HAP-1 (cell line): Measurements from ENCODE around the gene IGF2BP1.
A peak's percentile ranks its signal among the peaks of the same experiment; 100 is the strongest.
"Not testable (repeated sequence)": the region's sequence is repeated elsewhere in the genome, so short reads cannot be mapped to it uniquely, and the experiment has no call there.

ENCODE experiments used
- DNase-seq, 2 experiments: peaks; one replicate each; pipeline ENCODE4 v3.0.0-alpha.2; 2016 to 2020; ENCODE audit warnings: low spot score in 2 of 2
- H3K27me3 ChIP-seq: fragments of 250-450 bp; sonication (Bioruptor Pico); 2 replicates; pipeline ENCODE4 v1.5.1; 2020; ENCODE audit warnings: low read depth, mild to moderate bottlenecking, moderate library complexity
- H3K36me3 ChIP-seq: fragments of 250-450 bp; sonication (Bioruptor Pico); replicated peaks from 2 replicates; pipeline ENCODE4 v1.5.1; 2020; ENCODE audit warnings: mild to moderate bottlenecking
- H3K4me1 ChIP-seq: fragments of 250-450 bp; sonication (Bioruptor Pico); 2 replicates; pipeline ENCODE4 v1.5.1; 2020; ENCODE audit warnings: mild to moderate bottlenecking
- H3K4me3 ChIP-seq: fragments of 250-450 bp; sonication (Bioruptor Pico); 2 replicates; pipeline ENCODE4 v1.5.1; 2020; ENCODE audit warnings: mild to moderate bottlenecking, moderate library complexity
- H3K9me3 ChIP-seq: fragments of 250-450 bp; sonication (Bioruptor Pico); 2 replicates; pipeline ENCODE4 v1.5.1; 2020; ENCODE audit warnings: mild to moderate bottlenecking, moderate library complexity
- in situ Hi-C: fragments of 300-500 bp; cut with MboI; formaldehyde crosslinking; loops from 3 replicates; pipeline ENCODE4 v1.14.3; 2020; ENCODE audit warnings: low sequenced_read_pairs, inconsistent platforms, mixed read lengths

Gene IGF2BP1

GRCh38 chr17:49018748-49019147, 21.6 kb downstream of the IGF2BP1 start:
- H3K4me1 ChIP-seq, result peaks cover 39% of the 10 kb centered on the region
- H3K36me3 ChIP-seq, result peaks cover 24% of the 10 kb centered on the region
- H3K9me3 ChIP-seq, result no peaks in the 10 kb centered on the region
- no peak for DNase-seq
- no peak overlapping the region for H3K4me3 ChIP-seq
- in situ Hi-C loops, result no loop called here
- no peaks in the 10 kb centered on the region for H3K27me3 ChIP-seq

GRCh38 chr17:49020609-49021008, 23.4 kb downstream of the IGF2BP1 start:
- Histone ChIP-seq H3K9me3 (no peaks in the 10 kb centered on the region), H3K4me1 (peaks cover 39% of the 10 kb centered on the region), H3K4me3 (no peak overlapping the region), H3K36me3 (peaks cover 20% of the 10 kb centered on the region), H3K27me3 (no peaks in the 10 kb centered on the region)
- in situ Hi-C loops, result no loop called here
- no peak for DNase-seq

GRCh38 chr17:49021095-49021767, 24.0 kb downstream of the IGF2BP1 start:
- Histone ChIP-seq H3K9me3 (no peaks in the 10 kb centered on the region), H3K27me3 (no peaks in the 10 kb centered on the region), H3K4me1 (peaks cover 39% of the 10 kb centered on the region), H3K36me3 (peaks cover 19% of the 10 kb centered on the region), H3K4me3 (no peak overlapping the region)
- no peak for DNase-seq
- in situ Hi-C loops, result no loop called here

GRCh38 chr17:49021768-49022103, 24.6 kb downstream of the IGF2BP1 start:
- H3K36me3 ChIP-seq, result peaks cover 21% of the 10 kb centered on the region
- no peaks in the 10 kb centered on the region for H3K9me3 ChIP-seq
- DNase-seq, result no peak
- in situ Hi-C loops, result no loop called here
- H3K4me1 ChIP-seq, result peaks cover 39% of the 10 kb centered on the region
- no peak overlapping the region for H3K4me3 ChIP-seq
- H3K27me3 ChIP-seq, result no peaks in the 10 kb centered on the region

GRCh38 chr17:49022391-49022941, 25.3 kb downstream of the IGF2BP1 start:
- no peaks in the 10 kb centered on the region for H3K9me3 ChIP-seq
- peaks cover 25% of the 10 kb centered on the region for H3K36me3 ChIP-seq
- in situ Hi-C loops, result no loop called here
- H3K4me3 ChIP-seq, result no peak overlapping the region
- H3K4me1 ChIP-seq, result peaks cover 39% of the 10 kb centered on the region
- no peaks in the 10 kb centered on the region for H3K27me3 ChIP-seq
- DNase-seq, result peak; percentile 89 to 94

- H3K36me3 ChIP-seq, result peaks cover 42% of the 10 kb centered on the region
- no peak for DNase-seq
- no peak overlapping the region for H3K4me3 ChIP-seq
- in situ Hi-C loops, result no loop called here
- no peaks in the 10 kb centered on the region for H3K27me3 ChIP-seq
- peaks cover 30% of the 10 kb centered on the region for H3K4me1 ChIP-seq
- no peaks in the 10 kb centered on the region for H3K9me3 ChIP-seq
These were observed 27.3 kb downstream of the IGF2BP1 start for GRCh38 chr17:49024523-49024922.

GRCh38 chr17:49026447-49026846, 29.3 kb downstream of the IGF2BP1 start:
- Histone ChIP-seq H3K4me1 (peaks cover 21% of the 10 kb centered on the region), H3K36me3 (peaks cover 51% of the 10 kb centered on the region)
- in situ Hi-C loops, result loop anchor here (25.0 kb wide), 1 partner anchor 339 kb away; no protein-coding TSS in a partner anchor
- not testable (repeated sequence) for H3K9me3 ChIP-seq, H3K27me3 ChIP-seq, H3K4me3 ChIP-seq, DNase-seq

GRCh38 chr17:49028271-49028670, 31.1 kb downstream of the IGF2BP1 start:
- in situ Hi-C loops, result loop anchor here (25.0 kb wide), 1 partner anchor 341 kb away; no protein-coding TSS in a partner anchor
- Histone ChIP-seq H3K9me3 (no peaks in the 10 kb centered on the region), H3K36me3 (peaks cover 61% of the 10 kb centered on the region), H3K4me1 (peaks cover 8% of the 10 kb centered on the region), H3K4me3 (no peak overlapping the region), H3K27me3 (no peaks in the 10 kb centered on the region)
- no peak for DNase-seq

GRCh38 chr17:49029801-49030200, 32.6 kb downstream of the IGF2BP1 start:
- peaks cover 4% of the 10 kb centered on the region; the same call in 1 of the 2 replicates for H3K4me1 ChIP-seq
- H3K9me3 ChIP-seq, result no peaks in the 10 kb centered on the region
- no peak overlapping the region for H3K4me3 ChIP-seq
- H3K27me3 ChIP-seq, result no peaks in the 10 kb centered on the region
- DNase-seq, result no peak
- in situ Hi-C loops, result loop anchor here (10.0 to 25.0 kb wide), 2 partner anchors 105 to 342 kb away; no protein-coding TSS in a partner anchor
- peaks cover 61% of the 10 kb centered on the region for H3K36me3 ChIP-seq

- H3K9me3 ChIP-seq, result no peaks in the 10 kb centered on the region
- peaks cover 74% of the 10 kb centered on the region for H3K36me3 ChIP-seq
- H3K27me3 ChIP-seq, result no peaks in the 10 kb centered on the region
- H3K4me3 ChIP-seq, result no peak overlapping the region
- H3K4me1 ChIP-seq, result peaks cover 4% of the 10 kb centered on the region; the same call in 1 of the 2 replicates
- DNase-seq, result peak; percentile 73 to 76
- in situ Hi-C loops, result loop anchor here (10.0 to 25.0 kb wide), 2 partner anchors 107 to 345 kb away; no protein-coding TSS in a partner anchor
These were observed 35.1 kb downstream of the IGF2BP1 start for GRCh38 chr17:49031965-49032928.

GRCh38 chr17:49035470-49036269, 38.5 kb downstream of the IGF2BP1 start:
- in situ Hi-C loops, result loop anchor here (10.0 to 25.0 kb wide), 2 partner anchors 111 to 348 kb away; no protein-coding TSS in a partner anchor
- Histone ChIP-seq H3K9me3 (no peaks in the 10 kb centered on the region), H3K4me1 (peaks cover 4% of the 10 kb centered on the region; the same call in 1 of the 2 replicates), H3K36me3 (peaks cover 81% of the 10 kb centered on the region), H3K4me3 (no peak overlapping the region), H3K27me3 (no peaks in the 10 kb centered on the region)
- DNase-seq, result peak in 1 of 2 experiments; percentile 65

- peaks cover 82% of the 10 kb centered on the region for H3K36me3 ChIP-seq
- peaks cover 4% of the 10 kb centered on the region; the same call in 1 of the 2 replicates for H3K4me1 ChIP-seq
- no peaks in the 10 kb centered on the region for H3K9me3 ChIP-seq
- H3K27me3 ChIP-seq, result no peaks in the 10 kb centered on the region
- H3K4me3 ChIP-seq, result no peak overlapping the region
- in situ Hi-C loops, result loop anchor here (10.0 to 25.0 kb wide), 2 partner anchors 111 to 349 kb away; no protein-coding TSS in a partner anchor
- no peak for DNase-seq
These were observed 39.1 kb downstream of the IGF2BP1 start for GRCh38 chr17:49036270-49036626.

GRCh38 chr17:49038138-49038537, 41.0 kb downstream of the IGF2BP1 start:
- no peaks in the 10 kb centered on the region for H3K27me3 ChIP-seq
- in situ Hi-C loops, result loop anchor here (10.0 to 25.0 kb wide), 2 partner anchors 113 to 351 kb away; no protein-coding TSS in a partner anchor
- peaks cover 86% of the 10 kb centered on the region for H3K36me3 ChIP-seq

More at GRCh38 chr17:49038138-49038537, 41.0 kb downstream of the IGF2BP1 start:
- no peaks in the 10 kb centered on the region for H3K9me3 ChIP-seq
- no peaks in the 10 kb centered on the region for H3K4me1 ChIP-seq
- no peak overlapping the region for H3K4me3 ChIP-seq
- no peak for DNase-seq
